Upper lobe of right lung (tissue), 1 donor: ENCODE measurements around the gene IL1RAP. TPM values are rescaled to one million over a fixed set of nuclear protein-coding genes. Genes with fewer than 3 reads are reported as not detected.

Experiments used
- ATAC-seq: fragments of 200-7000 bp; cut with Tn5 transposase; one replicate; pipeline ENCODE4 v1.9.1; 2020; ENCODE audit warnings: mild to moderate bottlenecking, moderate library complexity
- DNase-seq: peaks from one replicate; pipeline ENCODE4 v3.0.0-alpha.2; 2020
- H3K27ac ChIP-seq: fragments of 200-600 bp; one replicate; pipeline ENCODE4 v1.8.0; 2022
- H3K27me3 ChIP-seq: fragments of 200-600 bp; one replicate; pipeline ENCODE4 v1.8.0; 2022; ENCODE audit warnings: mild to moderate bottlenecking
- H3K36me3 ChIP-seq: fragments of 200-600 bp; one replicate; pipeline ENCODE4 v1.8.0; 2022
- H3K4me1 ChIP-seq: fragments of 200-600 bp; one replicate; pipeline ENCODE4 v1.8.0; 2022
- H3K4me3 ChIP-seq: fragments of 200-600 bp; one replicate; pipeline ENCODE4 v1.8.0; 2022; ENCODE audit warnings: mild to moderate bottlenecking
- H3K9me3 ChIP-seq: fragments of 200-600 bp; one replicate; pipeline ENCODE4 v1.8.0; 2022
- CTCF ChIP-seq: fragments of 200-600 bp; IDR thresholded peaks from one replicate; pipeline ENCODE4 v1.8.0; 2022; ENCODE audit warnings: antibody characterized with exemption
- intact Hi-C: fragments of 100-400 bp; cut with DNase I; formaldehyde crosslinking; loops from one replicate; pipeline ENCODE4 v1.11.0; 2022
- total RNA-seq: library from RNA; stranded (reverse); fragmentation: NEBNext Ultra II Directional; extraction: Animal tissue kit (Norgen Biotek cat#: 25700); gene quantifications from one replicate; pipeline ENCODE4 v1.2.1, GENCODE V29; 2021
- donor health status: DM: no; HTN: yes; CAD: no; lungs with severe emphysema.

Gene IL1RAP
- total RNA-seq, 1 donor from 2014 or later, result 34.6 TPM

DNA sequence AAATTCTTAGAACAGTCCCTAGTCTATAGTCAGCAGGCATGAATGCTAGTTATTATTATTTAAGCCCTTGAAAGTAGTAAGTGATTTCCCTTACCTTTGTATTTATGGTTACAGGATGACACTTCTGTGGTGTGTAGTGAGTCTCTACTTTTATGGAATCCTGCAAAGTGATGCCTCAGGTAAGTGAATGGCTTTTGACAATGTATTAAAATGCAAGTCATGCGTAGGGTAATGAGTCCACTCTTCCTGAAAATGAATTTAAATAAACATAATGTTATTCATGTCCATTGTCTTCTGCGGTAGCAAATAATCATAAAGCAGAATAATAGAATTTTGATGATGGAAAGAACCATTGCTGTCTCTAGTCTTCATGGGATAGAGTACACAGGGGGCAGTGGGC, 50.3 kb downstream of the IL1RAP start:
- no peak overlapping the region for H3K27ac ChIP-seq
- H3K27me3 ChIP-seq, result no peaks in the 10 kb centered on the region
- H3K9me3 ChIP-seq, result no peaks in the 10 kb centered on the region
- intact Hi-C loops, result no loop called here
- no peak for TF ChIP-seq CTCF
- no peaks in the 10 kb centered on the region for H3K36me3 ChIP-seq
- peaks cover 11% of the 10 kb centered on the region for H3K4me1 ChIP-seq
- ATAC-seq (no peak), DNase-seq (no peak)
- H3K4me3 ChIP-seq, result no peak overlapping the region

DNA sequence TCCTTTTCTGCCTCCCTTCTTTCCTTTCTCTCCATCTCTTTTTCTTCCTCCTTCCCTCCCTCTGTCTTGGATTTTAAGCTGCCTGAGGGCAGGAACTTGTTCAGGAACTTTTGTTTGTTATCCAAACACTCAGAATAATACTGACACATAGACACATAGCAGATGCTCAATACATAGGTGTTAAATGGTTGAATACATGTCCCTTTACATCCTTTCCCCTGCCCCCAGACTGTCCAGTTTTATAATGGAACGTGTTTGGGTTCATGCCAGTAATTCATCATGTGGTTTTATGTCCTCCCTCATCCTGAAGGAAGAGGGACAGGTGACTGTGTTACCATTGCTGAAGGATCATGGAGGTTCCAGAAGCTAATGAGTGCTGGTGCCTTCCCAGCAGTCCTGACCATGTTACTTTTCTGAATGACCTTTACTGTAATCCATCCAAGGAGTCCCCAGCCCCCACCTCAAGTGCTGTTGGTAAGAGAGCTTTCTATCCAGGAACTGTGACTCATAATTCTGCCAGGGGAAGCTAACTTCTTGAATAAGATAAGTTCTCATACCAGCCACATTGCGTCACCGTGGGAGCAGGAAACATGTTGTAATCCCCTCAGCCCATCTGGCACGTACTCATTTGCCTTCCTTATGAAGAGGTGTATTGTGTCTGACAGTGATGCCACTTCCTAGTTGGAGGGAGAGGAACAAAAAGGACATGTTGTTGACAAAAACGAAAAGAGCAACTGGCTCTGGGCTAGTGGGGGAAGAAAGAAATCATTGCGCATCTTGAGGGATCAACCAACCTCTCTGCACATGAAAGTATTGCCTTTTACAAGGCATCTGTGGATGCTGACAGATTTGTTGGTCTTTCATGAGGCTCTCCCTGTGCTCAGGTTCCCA, 52.4 kb downstream of the IL1RAP start:
- Histone ChIP-seq H3K27ac (peak overlapping the region; percentile 33), H3K9me3 (no peaks in the 10 kb centered on the region), H3K36me3 (no peaks in the 10 kb centered on the region), H3K4me1 (peaks cover 11% of the 10 kb centered on the region), H3K4me3 (no peak overlapping the region), H3K27me3 (no peaks in the 10 kb centered on the region)
- intact Hi-C loops, result no loop called here
- peak; percentile 86 for DNase-seq
- no peak for TF ChIP-seq CTCF
- ATAC-seq, result peak; percentile 96

- ATAC-seq, result no peak
- no peak for TF ChIP-seq CTCF
Measured at GRCh38 chr3:190568036-190568435, 54.2 kb downstream of the IL1RAP start.

GRCh38 chr3:190574473-190574872, 60.6 kb downstream of the IL1RAP start:
- ATAC-seq (no peak), DNase-seq (no peak)
- Histone ChIP-seq H3K4me1 (no peaks in the 10 kb centered on the region), H3K27me3 (no peaks in the 10 kb centered on the region), H3K36me3 (no peaks in the 10 kb centered on the region), H3K27ac (no peak overlapping the region), H3K9me3 (no peaks in the 10 kb centered on the region), H3K4me3 (no peak overlapping the region)
- intact Hi-C loops, result no loop called here
- no peak for TF ChIP-seq CTCF

More at GRCh38 chr3:190568036-190568435, 54.2 kb downstream of the IL1RAP start:
- Histone ChIP-seq H3K4me3 (no peak overlapping the region), H3K9me3 (no peaks in the 10 kb centered on the region), H3K27me3 (no peaks in the 10 kb centered on the region), H3K36me3 (no peaks in the 10 kb centered on the region), H3K4me1 (peaks cover 11% of the 10 kb centered on the region), H3K27ac (no peak overlapping the region)
- DNase-seq, result no peak
- intact Hi-C loops, result no loop called here

DNA sequence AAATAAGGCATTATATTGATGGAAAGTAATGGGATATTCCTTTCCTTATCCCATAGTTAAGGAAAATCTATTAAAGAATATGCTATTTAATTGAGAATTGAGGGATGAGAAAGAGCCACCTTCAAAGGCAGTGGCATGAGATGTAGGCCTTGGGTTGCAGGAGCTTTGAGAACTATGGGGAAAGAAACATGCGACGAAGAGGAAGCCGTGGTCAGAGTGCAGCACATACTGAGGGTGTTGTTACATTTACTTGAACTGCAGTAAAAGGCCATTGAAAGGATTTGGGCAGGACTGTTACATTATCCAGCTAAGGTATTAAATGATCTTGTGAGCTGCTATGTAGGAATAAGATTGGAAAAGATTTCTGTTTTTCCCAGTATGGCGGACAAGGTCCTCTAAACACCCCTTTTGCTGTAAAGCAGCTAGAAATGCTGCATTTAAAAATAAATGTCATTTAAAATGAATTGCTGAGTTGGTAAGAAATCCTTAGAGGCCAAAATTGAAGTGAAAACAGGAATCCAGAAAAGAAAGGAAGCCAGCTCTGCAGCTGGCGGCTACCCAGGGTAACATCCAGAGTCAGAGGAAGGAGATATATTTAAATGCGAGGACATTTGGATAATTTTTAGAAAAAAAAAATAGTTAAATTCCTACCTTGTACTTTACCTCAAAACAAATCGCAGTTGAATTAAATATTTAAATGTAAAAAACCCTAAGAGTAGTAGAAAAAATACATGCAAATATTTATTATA, 61.7 kb downstream of the IL1RAP start:
- no peaks in the 10 kb centered on the region for H3K9me3 ChIP-seq
- H3K4me1 ChIP-seq, result no peaks in the 10 kb centered on the region
- intact Hi-C loops, result no loop called here
- DNase-seq, result no peak
- no peak for TF ChIP-seq CTCF
- no peaks in the 10 kb centered on the region for H3K27me3 ChIP-seq
- no peak overlapping the region for H3K4me3 ChIP-seq
- no peak overlapping the region for H3K27ac ChIP-seq
- no peaks in the 10 kb centered on the region for H3K36me3 ChIP-seq
- ATAC-seq, result peak; percentile 83
